Inferior parietal cortex (tissue), 1 donor: ENCODE data around the gene ADSS1.
"Not testable (repeated sequence)": the region's sequence is repeated elsewhere in the genome, so short reads cannot be mapped to it uniquely, and the experiment has no call there.

Experiments used
- DNase-seq: peaks from one replicate; pipeline ENCODE4 v3.0.0-alpha.2; 2016; ENCODE audit errors: extremely low spot score

ADSS1 gene

GRCh38 chr14:104750056-104750752 lies 26.2 kb downstream of the ADSS1 start:
- DNase-seq = no peak

GRCh38 chr14:104750753-104751057 lies 26.7 kb downstream of the ADSS1 start:
- not testable (repeated sequence) for DNase-seq

GRCh38 chr14:104751539-104752422 lies 27.8 kb downstream of the ADSS1 start:
- no peak for DNase-seq

- DNase-seq = peak; percentile 91
Measured at GRCh38 chr14:104752423-104752734, 28.4 kb downstream of the ADSS1 start.

- DNase-seq = peak; percentile 97
Measured at GRCh38 chr14:104752735-104753527, 28.9 kb downstream of the ADSS1 start, which contains the start of gene SIVA1. SIVA1 (plus strand) TSS chr14:104753147; CDS start chr14:104753202, 55 bp downstream.

GRCh38 chr14:104753528-104754212 lies 29.6 kb downstream of the ADSS1 start:
- no peak for DNase-seq

- no peak for DNase-seq
Measured at GRCh38 chr14:104754213-104754851, 30.3 kb downstream of the ADSS1 start.

- no peak for DNase-seq
Measured at GRCh38 chr14:104755621-104756020, 31.6 kb downstream of the ADSS1 start.

GRCh38 chr14:104756477-104757237 lies 32.6 kb downstream of the ADSS1 start:
- DNase-seq = no peak

GRCh38 chr14:104757238-104757585 lies 33.2 kb downstream of the ADSS1 start:
- no peak for DNase-seq

GRCh38 chr14:104757681-104758392 lies 33.8 kb downstream of the ADSS1 start:
- no peak for DNase-seq

- DNase-seq = no peak
Measured at GRCh38 chr14:104758981-104759969, 35.2 kb downstream of the ADSS1 start.

GRCh38 chr14:104765517-104765916 lies 41.5 kb downstream of the ADSS1 start:
- DNase-seq = no peak

- DNase-seq = no peak
Measured at GRCh38 chr14:104766256-104766862, 42.3 kb downstream of the ADSS1 start.

- DNase-seq = no peak
Measured at GRCh38 chr14:104766863-104767633, 43.0 kb downstream of the ADSS1 start.

GRCh38 chr14:104767634-104767918 lies 43.5 kb downstream of the ADSS1 start:
- DNase-seq = no peak

GRCh38 chr14:104768437-104769323 lies 44.7 kb downstream of the ADSS1 start:
- peak; percentile 86 for DNase-seq
